ENCODE results near the gene BACH1.

GRCh38 chr21:29315131-29315749 lies 16.5 kb downstream of the BACH1 start:
- TF ChIP-seq CTCF (IDR thresholded peaks at IDR 0.05; ENCODE audit: insufficient read depth, low read length, poor library complexity, severe bottlenecking) (no peak), EZH2phosphoT487 (conservative IDR thresholded peaks at IDR 0.05; ENCODE audit: low read length) (no peak)

Measured in SU-DHL-6 (cell line).